SK-N-DZ (cell line): Measurements from ENCODE around the gene CAMTA1.
A peak's percentile ranks its signal among the peaks of the same experiment; 100 is the strongest.
"Not testable (repeated sequence)": the region's sequence is repeated elsewhere in the genome, so short reads cannot be mapped to it uniquely, and the experiment has no call there.

Experiments
- DNase-seq: peaks from one replicate; pipeline ENCODE4 v3.0.0-alpha.2; 2015; ENCODE audit warnings: low spot score

CAMTA1 gene

GRCh38 chr1:7690076-7690475 is 904.8 kb downstream of the CAMTA1 start:
- no peak for DNase-seq

GRCh38 chr1:7690496-7691182 is 905.4 kb downstream of the CAMTA1 start:
- DNase-seq: no peak

- no peak for DNase-seq
Measured at GRCh38 chr1:7691576-7691975, 906.3 kb downstream of the CAMTA1 start.

- no peak for DNase-seq
Measured at GRCh38 chr1:7692005-7692404, 906.8 kb downstream of the CAMTA1 start.

- not testable (repeated sequence) for DNase-seq
Measured at GRCh38 chr1:7693037-7693436, 907.8 kb downstream of the CAMTA1 start.

- no peak for DNase-seq
Measured at GRCh38 chr1:7693662-7694061, 908.4 kb downstream of the CAMTA1 start.

- no peak for DNase-seq
Measured at GRCh38 chr1:7694600-7695496, 909.6 kb downstream of the CAMTA1 start.

GRCh38 chr1:7695497-7696117 is 910.4 kb downstream of the CAMTA1 start:
- no peak for DNase-seq

GRCh38 chr1:7698641-7699040 is 913.4 kb downstream of the CAMTA1 start:
- DNase-seq: no peak

- DNase-seq: no peak
Measured at GRCh38 chr1:7702365-7702764, 917.1 kb downstream of the CAMTA1 start.

- DNase-seq: no peak
Measured at GRCh38 chr1:7703321-7704213, 918.3 kb downstream of the CAMTA1 start.

- peak; percentile 80 for DNase-seq
Measured at GRCh38 chr1:7704214-7705047, 919.2 kb downstream of the CAMTA1 start.

GRCh38 chr1:7705048-7705907 is 920.0 kb downstream of the CAMTA1 start:
- DNase-seq: no peak

GRCh38 chr1:7705908-7706216 is 920.6 kb downstream of the CAMTA1 start:
- DNase-seq: no peak

- no peak for DNase-seq
Measured at GRCh38 chr1:7707527-7707926, 922.3 kb downstream of the CAMTA1 start.

- not testable (repeated sequence) for DNase-seq
Measured at GRCh38 chr1:7708065-7708464, 922.8 kb downstream of the CAMTA1 start.

GRCh38 chr1:7710859-7711258 is 925.6 kb downstream of the CAMTA1 start:
- DNase-seq: no peak

- no peak for DNase-seq
Measured at GRCh38 chr1:7712731-7713323, 927.6 kb downstream of the CAMTA1 start.

- DNase-seq: no peak
Measured at GRCh38 chr1:7716506-7716905, 931.3 kb downstream of the CAMTA1 start.
